HepG2 (cell line): ENCODE data around the gene MYBPC2. TPM values are rescaled to one million over a fixed set of nuclear protein-coding genes. Genes with fewer than 3 reads are reported as not detected.

ENCODE experiments used
- CBX5 ChIP-seq: sonication (generic); formaldehyde crosslinking; IDR thresholded peaks from 2 replicates; pipeline ENCODE4 v1.4.0; 2020; ENCODE audit warnings: missing genetic modification reagents, borderline replicate concordance
- FOXK2 ChIP-seq: fragments of 450-650 bp; IDR thresholded peaks from 2 replicates; pipeline ENCODE4 v1.6.1; 2016
- HDAC1 ChIP-seq: sonication (generic); formaldehyde crosslinking; IDR thresholded peaks from 2 replicates; pipeline ENCODE4 v1.5.1; 2020; ENCODE audit warnings: mild to moderate bottlenecking, missing genetic modification reagents
- NKX3-1 ChIP-seq: sonication (generic); formaldehyde crosslinking; IDR thresholded peaks from 2 replicates; pipeline ENCODE4 v1.5.0; 2020; ENCODE audit warnings: missing genetic modification reagents
- PHF8 ChIP-seq: sonication (generic); formaldehyde crosslinking; IDR thresholded peaks from 2 replicates; pipeline ENCODE4 v1.5.0; 2020; ENCODE audit warnings: missing genetic modification reagents
- RBAK ChIP-seq: sonication (generic); formaldehyde crosslinking; IDR thresholded peaks from 2 replicates; pipeline ENCODE4 v1.5.1; 2020; ENCODE audit warnings: mild to moderate bottlenecking, missing genetic modification reagents
- TAF15 ChIP-seq: fragments of 200-400 bp; formaldehyde crosslinking; IDR thresholded peaks from one replicate; pipeline ENCODE4 v1.6.1; 2018; ENCODE audit warnings: mild to moderate bottlenecking, low read depth, low read length; ENCODE audit not compliant: poor library complexity, severe bottlenecking
- ZNF121 ChIP-seq: sonication (generic); formaldehyde crosslinking; IDR thresholded peaks from 2 replicates; pipeline ENCODE4 v1.5.0; 2020; ENCODE audit warnings: mild to moderate bottlenecking, missing genetic modification reagents
- ZNF382 ChIP-seq: sonication (generic); formaldehyde crosslinking; IDR thresholded peaks from 2 replicates; pipeline ENCODE4 v1.5.0; 2020; ENCODE audit warnings: missing genetic modification reagents, mild to moderate bottlenecking, borderline replicate concordance
- ZNF704 ChIP-seq: sonication (generic); formaldehyde crosslinking; IDR thresholded peaks from 2 replicates; pipeline ENCODE4 v1.8.1; 2023; ENCODE audit warnings: mild to moderate bottlenecking, inconsistent platforms, moderate library complexity, missing genetic modification reagents, borderline replicate concordance
- ZNF773 ChIP-seq: sonication (generic); formaldehyde crosslinking; IDR thresholded peaks from 2 replicates; pipeline ENCODE4 v1.4.0; 2020; ENCODE audit warnings: missing genetic modification reagents, borderline replicate concordance
- ZNF780A ChIP-seq: sonication (generic); formaldehyde crosslinking; IDR thresholded peaks from 2 replicates; pipeline ENCODE4 v1.8.0; 2022; ENCODE audit warnings: mild to moderate bottlenecking, missing genetic modification reagents, moderate library complexity
- polyA plus RNA-seq, 8 experiments: library from polyadenylated mRNA; depleted of rRNA in 3 of 8; stranded (reverse) in 7 of 8; unstranded in 1 of 8; fragments of >200 nt; fragmentation: Illumina TruSeq in 4 of 8; extraction: Trizol in 4 of 8; gene quantifications; 2 replicates each; pipeline versions ENCODE4 v1.2.1 to v1.2.3, GENCODE V29; 2011 to 2016; ENCODE audit warnings: low read depth in 4 of 8, missing spikeins in 1 of 8, mixed read lengths in 1 of 8; ENCODE audit not compliant: insufficient read depth in 1 of 8
- total RNA-seq, 5 experiments: library from RNA; depleted of rRNA; stranded (reverse); fragments of >200 nt; fragmentation: Illumina TruSeq; extraction: Trizol; gene quantifications; 2 replicates each; pipeline ENCODE4 v1.2.3, GENCODE V29; 2016; ENCODE audit warnings: low read depth in 1 of 5
- TF ChIP-seq, protein P1 (sequence below): sonication (generic); formaldehyde crosslinking; IDR thresholded peaks from 2 replicates; pipeline ENCODE4 v1.8.1; 2022; ENCODE audit warnings: mild to moderate bottlenecking, missing genetic modification reagents
- TF ChIP-seq, protein P2 (sequence below): sonication (generic); formaldehyde crosslinking; IDR thresholded peaks from 2 replicates; pipeline ENCODE4 v1.5.0; 2020; ENCODE audit warnings: mild to moderate bottlenecking, missing genetic modification reagents, moderate library complexity
- TF ChIP-seq, protein P3 (sequence below): sonication (generic); formaldehyde crosslinking; IDR thresholded peaks from 2 replicates; pipeline ENCODE4 v1.4.0; 2020; ENCODE audit warnings: missing genetic modification reagents
- TF ChIP-seq, protein P4 (sequence below): sonication (generic); formaldehyde crosslinking; IDR thresholded peaks from 2 replicates; pipeline ENCODE4 v1.4.0; 2020; ENCODE audit warnings: missing genetic modification reagents
- TF ChIP-seq, protein P5 (sequence below): sonication (generic); formaldehyde crosslinking; IDR thresholded peaks from 2 replicates; pipeline ENCODE4 v1.5.0; 2020; ENCODE audit warnings: missing genetic modification reagents

MYBPC2 gene
- total and polyA plus RNA-seq, 2 of the 13 experiments (the other 11 are each of a cell fraction or from before 2014, with no cell fraction given) = not detected

DNA sequence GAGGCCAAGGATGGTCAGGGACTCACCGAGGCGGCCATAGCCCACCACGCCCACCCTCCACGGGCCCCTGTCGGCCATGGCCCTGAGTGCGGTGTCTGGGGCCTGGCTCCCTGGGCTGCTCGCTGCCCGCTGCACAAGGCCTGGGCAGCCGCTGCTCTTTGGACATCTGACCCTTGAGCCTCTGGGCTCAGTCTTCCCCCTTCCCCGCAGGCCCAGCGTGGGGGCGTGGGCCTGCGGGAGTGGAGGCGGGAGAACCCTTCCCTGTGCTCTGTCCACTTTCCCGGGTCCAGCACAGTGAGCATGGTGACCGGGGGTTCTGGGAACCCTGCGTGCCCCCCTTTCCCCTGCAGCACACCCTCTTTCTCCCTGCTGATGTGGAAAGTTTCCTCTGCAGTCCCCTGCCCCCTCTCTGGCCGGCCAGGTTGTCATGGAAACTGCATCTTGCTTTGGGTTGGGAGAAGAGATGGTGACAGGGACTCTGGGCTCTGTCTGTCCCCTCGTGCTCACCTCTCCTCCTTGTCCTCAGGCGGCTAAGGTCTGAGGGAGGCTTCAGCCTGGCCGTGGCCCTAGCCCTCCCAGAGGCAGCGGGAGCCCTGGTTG, 81.2 kb downstream of the MYBPC2 start, which contains the start of gene ASPDH (continued):
- TF ChIP-seq, protein P1, sequence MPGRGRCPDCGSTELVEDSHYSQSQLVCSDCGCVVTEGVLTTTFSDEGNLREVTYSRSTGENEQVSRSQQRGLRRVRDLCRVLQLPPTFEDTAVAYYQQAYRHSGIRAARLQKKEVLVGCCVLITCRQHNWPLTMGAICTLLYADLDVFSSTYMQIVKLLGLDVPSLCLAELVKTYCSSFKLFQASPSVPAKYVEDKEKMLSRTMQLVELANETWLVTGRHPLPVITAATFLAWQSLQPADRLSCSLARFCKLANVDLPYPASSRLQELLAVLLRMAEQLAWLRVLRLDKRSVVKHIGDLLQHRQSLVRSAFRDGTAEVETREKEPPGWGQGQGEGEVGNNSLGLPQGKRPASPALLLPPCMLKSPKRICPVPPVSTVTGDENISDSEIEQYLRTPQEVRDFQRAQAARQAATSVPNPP = no peak
- no peak for TF ChIP-seq CBX5 (CRISPR knock-in tag)
- 0 out of 2 replicates have a peak, but pooled peaks have one; percentile 19 for TF ChIP-seq HDAC1 (CRISPR knock-in tag)
- no peak for TF ChIP-seq RBAK (CRISPR knock-in tag)
- TF ChIP-seq, protein P2, sequence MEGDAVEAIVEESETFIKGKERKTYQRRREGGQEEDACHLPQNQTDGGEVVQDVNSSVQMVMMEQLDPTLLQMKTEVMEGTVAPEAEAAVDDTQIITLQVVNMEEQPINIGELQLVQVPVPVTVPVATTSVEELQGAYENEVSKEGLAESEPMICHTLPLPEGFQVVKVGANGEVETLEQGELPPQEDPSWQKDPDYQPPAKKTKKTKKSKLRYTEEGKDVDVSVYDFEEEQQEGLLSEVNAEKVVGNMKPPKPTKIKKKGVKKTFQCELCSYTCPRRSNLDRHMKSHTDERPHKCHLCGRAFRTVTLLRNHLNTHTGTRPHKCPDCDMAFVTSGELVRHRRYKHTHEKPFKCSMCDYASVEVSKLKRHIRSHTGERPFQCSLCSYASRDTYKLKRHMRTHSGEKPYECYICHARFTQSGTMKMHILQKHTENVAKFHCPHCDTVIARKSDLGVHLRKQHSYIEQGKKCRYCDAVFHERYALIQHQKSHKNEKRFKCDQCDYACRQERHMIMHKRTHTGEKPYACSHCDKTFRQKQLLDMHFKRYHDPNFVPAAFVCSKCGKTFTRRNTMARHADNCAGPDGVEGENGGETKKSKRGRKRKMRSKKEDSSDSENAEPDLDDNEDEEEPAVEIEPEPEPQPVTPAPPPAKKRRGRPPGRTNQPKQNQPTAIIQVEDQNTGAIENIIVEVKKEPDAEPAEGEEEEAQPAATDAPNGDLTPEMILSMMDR = no peak
- TF ChIP-seq, protein P3, sequence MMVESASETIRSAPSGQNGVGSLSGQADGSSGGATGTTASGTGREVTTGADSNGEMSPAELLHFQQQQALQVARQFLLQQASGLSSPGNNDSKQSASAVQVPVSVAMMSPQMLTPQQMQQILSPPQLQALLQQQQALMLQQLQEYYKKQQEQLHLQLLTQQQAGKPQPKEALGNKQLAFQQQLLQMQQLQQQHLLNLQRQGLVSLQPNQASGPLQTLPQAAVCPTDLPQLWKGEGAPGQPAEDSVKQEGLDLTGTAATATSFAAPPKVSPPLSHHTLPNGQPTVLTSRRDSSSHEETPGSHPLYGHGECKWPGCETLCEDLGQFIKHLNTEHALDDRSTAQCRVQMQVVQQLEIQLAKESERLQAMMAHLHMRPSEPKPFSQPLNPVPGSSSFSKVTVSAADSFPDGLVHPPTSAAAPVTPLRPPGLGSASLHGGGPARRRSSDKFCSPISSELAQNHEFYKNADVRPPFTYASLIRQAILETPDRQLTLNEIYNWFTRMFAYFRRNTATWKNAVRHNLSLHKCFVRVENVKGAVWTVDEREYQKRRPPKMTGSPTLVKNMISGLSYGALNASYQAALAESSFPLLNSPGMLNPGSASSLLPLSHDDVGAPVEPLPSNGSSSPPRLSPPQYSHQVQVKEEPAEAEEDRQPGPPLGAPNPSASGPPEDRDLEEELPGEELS (CRISPR knock-in tag) = no peak
- TF ChIP-seq, protein P4, sequence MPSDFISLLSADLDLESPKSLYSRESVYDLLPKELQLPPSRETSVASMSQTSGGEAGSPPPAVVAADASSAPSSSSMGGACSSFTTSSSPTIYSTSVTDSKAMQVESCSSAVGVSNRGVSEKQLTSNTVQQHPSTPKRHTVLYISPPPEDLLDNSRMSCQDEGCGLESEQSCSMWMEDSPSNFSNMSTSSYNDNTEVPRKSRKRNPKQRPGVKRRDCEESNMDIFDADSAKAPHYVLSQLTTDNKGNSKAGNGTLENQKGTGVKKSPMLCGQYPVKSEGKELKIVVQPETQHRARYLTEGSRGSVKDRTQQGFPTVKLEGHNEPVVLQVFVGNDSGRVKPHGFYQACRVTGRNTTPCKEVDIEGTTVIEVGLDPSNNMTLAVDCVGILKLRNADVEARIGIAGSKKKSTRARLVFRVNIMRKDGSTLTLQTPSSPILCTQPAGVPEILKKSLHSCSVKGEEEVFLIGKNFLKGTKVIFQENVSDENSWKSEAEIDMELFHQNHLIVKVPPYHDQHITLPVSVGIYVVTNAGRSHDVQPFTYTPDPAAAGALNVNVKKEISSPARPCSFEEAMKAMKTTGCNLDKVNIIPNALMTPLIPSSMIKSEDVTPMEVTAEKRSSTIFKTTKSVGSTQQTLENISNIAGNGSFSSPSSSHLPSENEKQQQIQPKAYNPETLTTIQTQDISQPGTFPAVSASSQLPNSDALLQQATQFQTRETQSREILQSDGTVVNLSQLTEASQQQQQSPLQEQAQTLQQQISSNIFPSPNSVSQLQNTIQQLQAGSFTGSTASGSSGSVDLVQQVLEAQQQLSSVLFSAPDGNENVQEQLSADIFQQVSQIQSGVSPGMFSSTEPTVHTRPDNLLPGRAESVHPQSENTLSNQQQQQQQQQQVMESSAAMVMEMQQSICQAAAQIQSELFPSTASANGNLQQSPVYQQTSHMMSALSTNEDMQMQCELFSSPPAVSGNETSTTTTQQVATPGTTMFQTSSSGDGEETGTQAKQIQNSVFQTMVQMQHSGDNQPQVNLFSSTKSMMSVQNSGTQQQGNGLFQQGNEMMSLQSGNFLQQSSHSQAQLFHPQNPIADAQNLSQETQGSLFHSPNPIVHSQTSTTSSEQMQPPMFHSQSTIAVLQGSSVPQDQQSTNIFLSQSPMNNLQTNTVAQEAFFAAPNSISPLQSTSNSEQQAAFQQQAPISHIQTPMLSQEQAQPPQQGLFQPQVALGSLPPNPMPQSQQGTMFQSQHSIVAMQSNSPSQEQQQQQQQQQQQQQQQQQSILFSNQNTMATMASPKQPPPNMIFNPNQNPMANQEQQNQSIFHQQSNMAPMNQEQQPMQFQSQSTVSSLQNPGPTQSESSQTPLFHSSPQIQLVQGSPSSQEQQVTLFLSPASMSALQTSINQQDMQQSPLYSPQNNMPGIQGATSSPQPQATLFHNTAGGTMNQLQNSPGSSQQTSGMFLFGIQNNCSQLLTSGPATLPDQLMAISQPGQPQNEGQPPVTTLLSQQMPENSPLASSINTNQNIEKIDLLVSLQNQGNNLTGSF (CRISPR knock-in tag) = no peak
- no peak for TF ChIP-seq ZNF773 (CRISPR knock-in tag)
- peak; percentile 40; the same call in 1 of the 2 replicates for TF ChIP-seq ZNF121 (CRISPR knock-in tag)
- TF ChIP-seq, protein P5, sequence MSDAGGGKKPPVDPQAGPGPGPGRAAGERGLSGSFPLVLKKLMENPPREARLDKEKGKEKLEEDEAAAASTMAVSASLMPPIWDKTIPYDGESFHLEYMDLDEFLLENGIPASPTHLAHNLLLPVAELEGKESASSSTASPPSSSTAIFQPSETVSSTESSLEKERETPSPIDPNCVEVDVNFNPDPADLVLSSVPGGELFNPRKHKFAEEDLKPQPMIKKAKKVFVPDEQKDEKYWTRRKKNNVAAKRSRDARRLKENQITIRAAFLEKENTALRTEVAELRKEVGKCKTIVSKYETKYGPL (CRISPR knock-in tag) = no peak
- TF ChIP-seq NKX3-1 (CRISPR knock-in tag) = no peak
- TF ChIP-seq ZNF382 (CRISPR knock-in tag) = no peak
- peak; percentile 42; the same call in 1 of the 2 replicates for TF ChIP-seq PHF8
- no peak for TF ChIP-seq ZNF704
- TF ChIP-seq FOXK2 = no peak
- TF ChIP-seq ZNF780A = no peak
- TF ChIP-seq TAF15 = no peak
